GM20000 (cell line): ENCODE measurements around the gene ISL1.

Source experiments
- DNase-seq: peaks from one replicate; pipeline ENCODE4 v3.0.0; 2012; ENCODE audit warnings: low spot score
- TF ChIP-seq, protein P1 (sequence below): IDR thresholded peaks from 2 replicates; pipeline ENCODE4 v1.5.1; 2012; ENCODE audit warnings: mild to moderate bottlenecking, control low read depth; ENCODE audit errors: extremely low read depth, missing control alignments

The ISL1 gene

DNA sequence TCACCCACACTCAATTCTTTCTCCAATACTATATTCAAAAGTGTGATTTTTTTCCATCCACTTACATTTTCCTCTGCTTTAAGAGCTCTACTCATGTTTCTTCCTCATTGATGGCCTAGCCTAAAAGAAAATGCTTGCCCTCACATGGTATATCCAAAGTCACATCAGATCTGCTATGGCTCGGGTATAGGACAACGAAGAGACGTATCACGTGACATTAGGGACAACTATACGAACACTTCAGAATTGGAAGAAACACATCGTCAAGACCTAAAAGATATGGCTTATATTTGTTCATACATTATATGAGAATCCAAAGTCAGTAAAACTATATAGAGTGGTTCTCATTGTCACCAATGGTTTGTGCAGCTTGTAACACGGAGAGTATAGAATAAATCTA is 8.2 kb upstream of the ISL1 start:
- DNase-seq = no peak
- TF ChIP-seq, protein P1, sequence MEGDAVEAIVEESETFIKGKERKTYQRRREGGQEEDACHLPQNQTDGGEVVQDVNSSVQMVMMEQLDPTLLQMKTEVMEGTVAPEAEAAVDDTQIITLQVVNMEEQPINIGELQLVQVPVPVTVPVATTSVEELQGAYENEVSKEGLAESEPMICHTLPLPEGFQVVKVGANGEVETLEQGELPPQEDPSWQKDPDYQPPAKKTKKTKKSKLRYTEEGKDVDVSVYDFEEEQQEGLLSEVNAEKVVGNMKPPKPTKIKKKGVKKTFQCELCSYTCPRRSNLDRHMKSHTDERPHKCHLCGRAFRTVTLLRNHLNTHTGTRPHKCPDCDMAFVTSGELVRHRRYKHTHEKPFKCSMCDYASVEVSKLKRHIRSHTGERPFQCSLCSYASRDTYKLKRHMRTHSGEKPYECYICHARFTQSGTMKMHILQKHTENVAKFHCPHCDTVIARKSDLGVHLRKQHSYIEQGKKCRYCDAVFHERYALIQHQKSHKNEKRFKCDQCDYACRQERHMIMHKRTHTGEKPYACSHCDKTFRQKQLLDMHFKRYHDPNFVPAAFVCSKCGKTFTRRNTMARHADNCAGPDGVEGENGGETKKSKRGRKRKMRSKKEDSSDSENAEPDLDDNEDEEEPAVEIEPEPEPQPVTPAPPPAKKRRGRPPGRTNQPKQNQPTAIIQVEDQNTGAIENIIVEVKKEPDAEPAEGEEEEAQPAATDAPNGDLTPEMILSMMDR = no peak

DNA sequence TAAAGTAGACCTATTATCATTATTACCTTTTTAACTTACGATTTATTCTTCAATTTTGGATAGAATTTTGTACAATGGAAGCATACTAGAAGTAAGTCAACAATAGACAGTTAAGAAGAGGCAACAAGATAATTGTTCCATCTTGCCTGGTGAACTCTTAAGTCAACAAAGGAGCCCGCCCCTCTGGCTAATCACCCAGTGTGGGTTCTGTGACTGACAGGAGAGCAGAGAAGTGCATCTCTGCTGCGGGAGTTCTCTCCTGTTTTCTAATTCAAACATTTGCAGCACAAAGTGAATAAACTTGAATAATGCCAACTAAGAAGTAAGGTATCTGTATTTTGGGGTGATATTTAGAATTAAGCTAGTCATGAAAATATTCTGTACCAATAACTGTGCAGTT is 6.7 kb upstream of the ISL1 start:
- TF ChIP-seq, protein P1 = no peak
- DNase-seq = no peak

DNA sequence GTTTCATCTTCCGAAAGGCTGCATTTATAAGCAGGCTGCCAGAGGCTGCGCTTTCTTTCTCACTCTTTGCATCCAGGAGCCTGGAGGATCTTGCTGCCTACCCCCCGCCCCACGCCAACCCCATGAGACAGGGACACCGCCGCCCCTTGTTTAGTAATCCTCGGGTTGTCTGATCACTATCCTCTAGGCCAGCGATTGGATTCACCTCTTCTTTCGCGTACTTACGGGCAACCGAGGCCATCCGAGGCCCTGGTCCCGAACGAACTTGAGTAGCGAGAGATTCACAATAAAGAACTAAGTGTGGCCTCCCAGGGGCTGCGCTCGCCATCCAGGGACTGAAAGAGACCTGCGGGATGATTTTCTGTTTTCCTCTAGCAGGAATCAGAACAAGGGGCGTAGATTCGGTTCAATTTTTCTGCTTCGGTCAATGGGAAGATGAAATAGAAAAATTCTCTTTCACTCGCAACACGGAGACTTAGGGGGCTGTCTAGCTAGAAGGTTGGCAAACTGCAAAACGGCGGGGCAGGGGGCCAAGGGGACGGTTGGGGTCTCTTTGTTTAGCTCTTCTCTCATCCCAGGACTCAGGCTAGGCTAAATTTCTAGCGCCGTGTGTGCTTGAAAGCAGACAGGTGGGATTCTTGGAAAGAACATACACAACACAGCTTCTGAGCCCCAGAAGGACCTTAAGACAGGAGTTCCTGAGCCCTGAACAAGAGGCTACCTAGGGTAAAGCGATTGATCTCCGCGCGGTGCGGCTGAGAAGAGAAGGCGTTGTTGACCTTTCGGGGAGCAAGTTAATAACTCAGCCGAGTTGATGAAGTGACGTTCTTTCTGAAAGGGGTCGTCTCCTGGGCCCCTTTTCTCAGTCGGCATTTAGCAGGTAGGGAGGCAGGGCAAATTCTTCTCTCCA is 5.8 kb upstream of the ISL1 start:
- DNase-seq = no peak
- TF ChIP-seq, protein P1 = no peak

DNA sequence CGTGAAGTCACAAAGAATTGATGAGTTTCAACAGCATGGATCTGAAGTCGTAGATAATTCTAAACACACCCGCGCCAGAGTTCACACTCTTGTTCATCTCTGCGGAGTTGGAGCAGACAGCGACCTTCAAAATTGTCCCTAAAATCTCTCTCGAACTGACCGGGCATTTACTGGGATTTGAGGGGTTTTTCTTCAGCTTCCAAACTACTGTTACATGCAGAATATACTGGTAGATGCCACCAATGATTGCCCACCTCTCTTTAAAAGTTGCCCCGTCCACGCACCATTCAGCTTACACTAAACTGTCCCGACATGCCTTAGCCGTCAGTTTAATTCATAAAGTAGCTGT is 5.2 kb upstream of the ISL1 start:
- TF ChIP-seq, protein P1 = no peak

DNA sequence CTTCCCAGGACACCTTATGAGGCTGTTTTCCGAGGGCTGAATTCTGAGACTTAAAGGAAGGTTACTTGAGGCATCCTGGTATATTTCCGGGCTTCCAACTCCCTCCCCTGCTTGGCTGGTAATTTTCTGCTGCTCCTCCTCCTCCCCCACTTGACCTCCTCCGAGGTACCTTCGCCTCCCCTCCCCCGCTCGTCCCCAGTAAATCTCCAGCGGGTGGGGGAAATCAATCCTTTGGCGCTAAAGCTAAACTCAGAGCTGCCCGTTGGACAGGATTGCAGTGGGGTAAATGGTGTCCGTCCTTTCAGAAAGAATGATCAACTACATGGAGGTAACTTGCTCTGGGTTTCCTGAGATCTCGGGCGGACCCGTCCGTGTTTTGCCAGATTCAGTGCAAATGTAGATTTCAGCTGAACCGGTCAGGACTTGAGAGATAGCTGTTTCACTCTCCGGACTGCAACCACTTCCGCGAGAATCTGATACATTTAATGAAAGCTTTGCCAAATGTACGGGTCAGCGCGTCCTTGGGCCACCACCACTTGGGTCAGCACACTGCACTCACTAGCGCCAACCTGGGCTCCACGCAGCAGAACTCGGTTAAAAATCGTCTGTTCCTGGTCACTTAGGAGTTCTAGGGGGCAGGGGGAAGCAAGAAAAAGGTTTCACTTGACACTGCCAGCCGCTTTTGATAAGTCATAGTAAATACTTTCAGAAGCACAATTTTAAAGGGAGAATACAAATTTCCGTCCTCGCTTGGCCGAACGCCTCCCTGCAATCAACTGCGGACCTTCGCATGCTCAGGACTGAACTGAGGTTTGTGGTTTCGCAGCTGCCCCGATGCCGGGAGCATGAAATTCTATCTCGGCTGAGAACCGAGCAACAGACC is 4.6 kb upstream of the ISL1 start:
- no peak for DNase-seq
- TF ChIP-seq, protein P1 = no peak

More for the DNA sequence above, 5.2 kb upstream of the ISL1 start:
- DNase-seq = no peak

DNA sequence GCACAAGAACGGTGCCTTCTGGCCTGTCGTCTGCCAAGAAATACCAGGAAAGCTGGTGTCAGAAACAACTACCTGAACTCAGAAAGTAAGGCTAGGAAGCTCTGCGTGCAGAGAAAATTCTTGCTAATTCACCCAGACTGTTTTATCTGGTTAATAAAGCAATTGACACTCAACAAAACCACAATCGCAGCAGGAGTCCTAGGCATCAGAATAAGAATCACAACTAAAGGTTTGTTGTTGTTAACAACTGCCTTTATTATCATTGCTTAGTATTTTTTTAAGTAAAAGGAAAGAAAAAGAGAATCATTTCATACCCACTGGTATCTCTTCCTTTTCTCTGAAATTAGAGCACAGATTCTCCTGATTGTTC is 3.9 kb upstream of the ISL1 start:
- no peak for DNase-seq
- TF ChIP-seq, protein P1 = no peak
